ENCODE data around the gene MAT1A.
"Not testable (repeated sequence)": the region's sequence is repeated elsewhere in the genome, so short reads cannot be mapped to it uniquely, and the experiment has no call there.

DNA sequence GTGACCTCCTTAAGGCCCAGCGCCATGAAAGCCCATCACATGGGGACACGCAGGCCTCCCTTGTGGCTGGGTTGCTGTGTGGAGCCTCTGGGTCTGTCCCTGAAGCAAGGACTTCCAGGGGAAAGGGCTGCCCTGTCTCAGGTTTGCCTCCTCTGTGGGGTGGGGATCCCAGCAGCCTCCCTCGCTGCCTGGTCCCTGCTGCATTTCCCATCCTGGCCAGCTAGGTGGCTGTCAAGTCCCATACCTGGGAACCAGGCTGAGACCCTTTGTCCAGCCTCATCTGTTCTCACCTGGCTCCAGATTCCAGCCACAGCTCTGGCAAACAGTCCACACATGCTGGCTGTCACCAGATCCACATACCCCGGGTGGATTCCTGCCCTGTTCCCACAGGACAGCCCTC is 32.7 kb downstream of the MAT1A start:
- TF ChIP-seq EZH2 (IDR thresholded peaks at IDR 0.05; ENCODE audit: insufficient read depth, poor library complexity, severe bottlenecking); EZH2phosphoT487 (IDR thresholded peaks at IDR 0.05; ENCODE audit: insufficient read depth, low read depth): not testable (repeated sequence)
